Hepatic stellate cell (primary cell): Measurements from ENCODE around the gene FIBCD1.

Experiments used
- DNase-seq: peaks from one replicate; pipeline ENCODE4 v3.0.0; 2011; ENCODE audit warnings: low spot score

The FIBCD1 gene

DNA sequence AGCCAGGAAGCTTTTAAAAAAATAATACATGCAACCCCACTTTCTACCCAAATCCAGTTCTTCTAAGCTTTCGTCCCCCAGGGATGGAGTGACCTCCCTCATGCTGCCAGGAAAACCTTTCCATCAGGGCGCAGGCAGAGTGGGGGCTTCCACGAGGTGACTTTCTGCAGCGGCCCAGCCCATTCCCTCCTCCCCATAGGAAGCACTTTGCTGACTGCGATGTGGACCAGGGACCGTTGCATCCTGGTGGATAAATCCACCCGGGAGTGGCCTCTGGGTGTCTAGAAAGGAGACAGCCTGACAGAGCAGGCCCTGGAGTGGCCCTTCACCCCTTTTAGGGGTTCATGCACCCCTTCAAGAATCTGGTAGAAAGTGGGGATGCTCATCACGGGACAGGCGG is 44.0 kb downstream of the FIBCD1 start:
- no peak for DNase-seq

DNA sequence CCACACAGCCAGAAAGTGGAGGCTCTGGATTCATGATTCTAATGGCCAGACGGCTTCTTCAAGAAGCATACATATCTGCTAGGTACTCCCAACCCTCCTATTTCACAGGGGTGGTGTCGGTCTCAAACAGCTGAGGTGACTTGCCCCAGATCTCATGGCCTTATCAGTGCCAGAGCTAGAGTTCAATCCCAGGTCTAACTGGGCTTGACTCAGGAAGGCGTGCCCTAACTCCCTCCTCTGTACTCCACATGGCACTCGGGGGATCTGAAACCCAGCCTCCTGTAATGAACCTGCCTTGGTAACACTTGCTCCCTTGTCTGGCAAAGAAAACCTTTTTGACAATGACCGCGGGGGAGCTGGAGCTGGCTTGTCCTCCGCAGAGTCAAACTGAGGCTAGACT is 44.5 kb downstream of the FIBCD1 start:
- no peak for DNase-seq

DNA sequence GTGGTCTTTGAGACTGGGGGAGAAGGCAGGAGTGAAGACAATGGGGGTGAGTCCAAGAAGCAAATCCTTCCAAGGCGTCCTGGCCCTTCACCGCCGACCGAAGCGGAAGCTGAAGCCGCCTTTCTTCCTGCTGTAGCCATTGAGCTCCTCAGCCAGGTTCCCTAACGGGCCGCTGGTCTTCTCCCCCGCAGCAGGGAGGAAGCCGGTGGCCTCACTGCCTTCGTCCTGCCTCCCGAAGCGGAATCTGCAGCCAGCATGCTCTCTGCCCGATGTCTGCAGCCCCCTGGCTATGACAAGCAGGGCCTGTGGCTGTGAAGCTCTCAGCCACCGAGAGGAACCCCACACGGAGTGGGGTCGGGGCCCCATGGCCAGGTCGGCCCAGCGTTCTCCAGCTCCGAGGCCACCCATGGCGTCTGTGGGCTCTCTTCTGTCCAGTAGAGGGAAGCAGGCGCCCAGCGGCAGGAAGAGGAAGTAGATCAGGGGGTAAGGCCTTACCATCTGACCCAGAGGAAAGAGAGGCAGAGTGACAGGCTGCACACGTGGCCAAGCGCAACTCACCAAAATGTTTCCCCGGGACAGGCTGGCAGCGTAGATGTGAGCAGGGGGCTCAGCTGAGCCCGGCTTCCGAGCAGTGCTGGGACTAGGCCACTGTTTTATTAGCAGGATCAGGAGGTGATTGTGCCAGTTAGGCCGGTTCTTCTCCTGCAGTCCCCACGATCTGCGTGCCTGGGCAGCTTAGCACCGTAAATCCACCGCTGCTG is 45.5 kb downstream of the FIBCD1 start:
- no peak for DNase-seq

DNA sequence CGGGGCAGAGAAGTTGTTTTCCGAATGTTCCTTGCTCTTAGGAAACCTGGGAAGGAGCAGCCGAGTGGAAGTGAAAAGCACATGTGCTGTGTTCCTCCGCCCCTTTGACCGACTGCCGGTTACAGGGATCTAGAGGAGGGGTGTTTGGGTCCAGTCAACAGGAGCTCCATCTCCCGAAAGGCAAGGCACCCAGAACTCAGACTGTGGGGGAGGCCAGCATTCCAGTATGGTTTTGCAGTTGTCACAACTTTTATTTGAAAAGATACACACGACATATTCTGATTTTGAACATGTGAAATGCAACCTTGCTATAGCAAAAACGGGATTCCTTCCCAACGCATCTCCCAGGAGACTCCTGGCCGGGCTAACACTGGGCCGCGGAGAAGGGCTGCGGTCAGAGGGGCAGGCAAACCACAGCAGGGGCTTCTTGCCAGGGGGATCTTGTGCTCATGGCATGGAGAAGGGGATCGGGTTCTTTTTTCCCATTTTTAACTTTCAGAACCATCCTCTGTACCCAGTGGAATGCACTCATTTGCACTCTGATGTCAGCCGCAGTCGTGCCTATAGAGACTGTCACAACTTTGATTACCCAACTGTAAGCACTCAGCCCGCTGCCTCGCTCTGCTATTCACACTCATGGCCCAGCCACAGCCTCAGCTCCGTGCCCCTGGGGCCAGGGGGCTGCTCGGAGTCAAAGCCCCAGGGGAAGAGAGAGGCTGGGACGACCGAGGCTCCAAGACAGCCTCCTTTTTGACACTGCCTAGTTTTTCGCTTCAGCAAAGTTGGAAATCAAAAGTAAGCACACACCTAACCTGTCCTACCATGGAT is 46.4 kb downstream of the FIBCD1 start:
- no peak for DNase-seq

DNA sequence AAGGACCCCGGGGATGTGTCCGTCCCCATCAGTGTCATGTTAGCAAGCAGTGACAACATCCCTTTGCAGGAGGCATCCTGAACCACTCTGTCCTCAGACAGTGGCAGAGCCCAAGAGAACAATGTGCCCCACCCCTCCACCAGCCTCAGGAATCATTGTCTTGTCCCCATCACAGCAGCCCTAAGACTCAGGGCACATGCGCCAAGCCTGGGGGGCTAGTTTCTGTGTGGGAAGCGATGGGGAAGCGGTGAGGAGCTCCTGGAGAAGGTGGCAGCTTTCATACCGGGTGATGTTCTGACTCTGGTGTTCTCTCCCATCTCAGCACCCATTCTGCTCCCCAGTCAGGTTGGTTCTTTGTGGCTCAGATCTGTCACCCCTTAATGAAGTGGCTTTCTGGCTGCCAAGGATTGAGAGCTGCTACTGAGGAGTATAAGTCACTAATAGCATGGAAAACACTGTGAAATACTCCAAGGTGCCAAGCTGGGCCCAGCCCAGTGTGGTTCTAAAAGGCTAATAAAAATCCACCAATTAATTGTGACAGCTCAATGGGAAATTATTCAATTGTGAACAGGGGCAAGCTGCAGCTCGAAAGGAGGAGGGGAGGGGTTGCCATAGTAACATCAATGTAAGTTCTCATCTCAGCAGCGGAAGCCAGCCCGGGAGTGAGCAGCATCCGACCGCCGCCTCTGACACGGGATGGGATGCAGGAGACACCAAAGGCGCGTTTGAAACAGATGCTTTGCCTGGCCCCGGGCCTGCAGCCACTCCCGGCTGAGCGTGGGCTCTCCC is 47.2 kb downstream of the FIBCD1 start:
- DNase-seq = no peak

DNA sequence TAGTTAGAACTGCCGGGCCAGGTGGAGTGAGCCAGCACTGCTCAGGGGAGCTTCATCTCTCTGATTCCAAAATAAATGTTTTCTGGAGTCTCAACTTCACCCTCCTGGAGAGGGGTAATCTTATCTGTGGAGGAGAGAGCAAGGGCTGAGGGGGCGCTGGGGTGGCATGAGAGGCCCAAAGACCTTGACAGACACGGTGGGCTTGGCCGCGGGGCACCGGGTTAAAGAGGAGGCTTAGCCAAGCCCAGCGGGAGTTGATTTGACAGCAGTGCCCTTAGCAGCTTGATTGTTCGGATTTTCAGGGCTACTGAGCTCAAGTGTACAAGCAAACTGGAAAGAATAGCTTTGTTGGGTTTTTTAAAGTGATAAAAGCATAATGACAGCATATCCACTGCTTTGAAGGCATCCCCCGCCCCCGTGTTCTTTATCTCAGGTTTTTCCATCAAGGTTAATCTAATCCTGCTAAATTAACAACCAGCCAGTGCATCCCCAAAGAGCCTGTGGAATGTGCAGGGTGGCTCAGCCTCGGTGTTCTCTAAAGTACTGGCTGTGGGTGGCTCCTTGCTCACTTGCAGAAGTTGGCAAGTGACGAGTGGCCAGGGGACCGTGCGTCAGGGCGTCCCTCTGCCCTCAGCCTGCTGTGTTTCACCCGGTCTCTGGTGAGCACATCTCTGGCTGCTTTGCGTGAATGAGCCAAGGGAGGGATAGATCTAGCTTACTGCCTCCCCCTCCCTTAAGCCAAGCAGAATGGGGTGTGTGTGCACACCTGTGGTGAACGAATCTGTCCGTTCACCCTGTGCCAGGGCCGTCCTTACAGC is 48.0 kb downstream of the FIBCD1 start:
- DNase-seq = no peak

DNA sequence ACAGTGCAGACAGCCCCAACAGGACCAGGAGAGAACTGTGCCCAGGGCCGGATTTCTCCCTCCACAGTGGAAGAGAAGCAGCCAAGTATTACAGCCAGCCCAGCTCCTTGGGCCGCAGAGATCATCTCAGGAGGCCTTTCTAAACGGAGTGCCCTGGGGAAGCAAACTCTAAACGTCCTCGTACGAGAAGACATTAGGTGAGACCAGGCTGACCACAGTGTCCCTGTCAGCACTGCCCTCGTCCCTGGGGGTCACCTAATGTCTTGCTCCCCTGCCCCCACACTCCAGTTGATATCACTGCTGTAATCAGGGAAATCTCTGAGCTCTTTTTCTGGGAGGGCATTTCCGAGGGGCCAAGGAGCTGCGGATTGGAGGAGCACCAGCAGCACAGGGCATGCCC is 48.9 kb downstream of the FIBCD1 start:
- DNase-seq = no peak

DNA sequence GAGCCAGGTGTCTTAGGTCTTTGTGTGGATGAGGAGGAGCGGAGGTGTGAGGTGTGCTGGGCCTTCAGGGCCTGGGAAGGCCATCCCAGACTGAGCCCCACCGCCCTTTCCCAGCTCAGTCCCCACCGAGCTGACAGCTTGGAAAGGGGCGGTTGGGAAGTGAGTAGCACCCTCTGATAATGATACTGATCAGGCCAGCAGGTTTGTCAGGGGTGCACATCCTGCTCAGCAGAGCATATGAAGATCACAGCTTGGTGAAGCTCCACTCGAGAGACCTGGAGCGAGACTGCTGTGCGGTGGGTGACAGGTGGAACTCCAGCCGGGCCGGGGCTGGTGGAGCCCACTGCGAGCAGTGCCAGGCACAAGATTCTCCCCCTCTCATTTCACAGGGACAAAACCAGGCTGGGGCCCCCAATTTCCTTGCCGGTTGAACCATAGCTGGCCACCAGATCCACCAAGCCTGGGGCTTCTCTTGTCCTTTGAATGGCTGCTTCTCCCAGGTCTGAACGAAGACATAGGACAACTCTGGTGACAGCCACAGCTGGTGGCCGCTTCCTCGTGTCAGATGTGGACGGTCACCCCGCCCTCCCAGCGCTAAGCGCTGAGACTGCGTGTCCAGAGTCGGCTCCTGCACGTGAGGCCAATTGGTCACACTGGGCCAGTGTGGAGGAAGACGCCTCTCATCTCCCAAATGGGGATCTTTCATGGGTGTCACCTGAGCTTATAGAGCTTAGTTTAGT is 50.7 kb downstream of the FIBCD1 start:
- DNase-seq = no peak

DNA sequence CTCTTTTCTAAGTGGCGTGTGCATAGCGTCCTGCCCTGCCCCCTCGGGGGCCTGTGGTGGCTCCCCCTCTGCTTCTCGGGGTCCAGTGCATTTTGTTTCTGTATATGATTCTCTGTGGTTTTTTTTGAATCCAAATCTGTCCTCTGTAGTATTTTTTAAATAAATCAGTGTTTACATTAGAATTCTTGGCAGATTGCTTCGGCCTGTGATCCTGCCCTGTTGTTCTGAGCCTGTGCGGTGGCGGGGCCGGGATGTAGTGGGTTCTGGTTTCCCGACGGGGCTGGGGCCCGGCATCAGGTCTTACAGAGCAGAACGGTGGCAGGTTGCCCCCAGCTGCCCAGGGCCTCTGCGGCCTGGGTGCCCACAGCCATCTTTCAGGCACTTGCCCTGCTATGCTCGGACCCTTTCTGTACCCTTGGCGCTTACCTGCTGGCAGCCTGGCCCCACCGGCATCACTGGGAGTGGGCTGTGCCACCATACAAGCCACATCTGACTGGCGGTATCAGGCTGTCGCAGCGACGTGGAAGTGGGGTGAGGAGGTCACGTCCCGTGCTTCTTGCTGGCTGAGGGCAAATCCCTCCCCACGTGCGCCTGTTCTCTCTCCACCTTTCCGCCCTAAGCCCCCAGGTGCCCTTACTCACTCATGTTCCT is 51.4 kb downstream of the FIBCD1 start:
- no peak for DNase-seq

DNA sequence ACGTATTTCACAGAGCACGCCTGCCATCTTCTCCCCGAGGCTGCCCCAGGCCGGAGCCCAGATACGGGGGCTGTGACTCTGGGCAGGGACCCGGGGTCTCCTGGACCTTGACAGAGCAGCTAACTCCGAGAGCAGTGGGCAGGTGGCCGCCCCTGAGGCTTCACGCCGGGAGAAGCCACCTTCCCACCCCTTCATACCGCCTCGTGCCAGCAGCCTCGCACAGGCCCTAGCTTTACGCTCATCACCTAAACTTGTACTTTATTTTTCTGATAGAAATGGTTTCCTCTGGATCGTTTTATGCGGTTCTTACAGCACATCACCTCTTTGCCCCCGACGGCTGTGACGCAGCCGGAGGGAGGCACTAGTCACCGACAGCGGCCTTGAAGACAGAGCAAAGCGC is 52.1 kb downstream of the FIBCD1 start:
- no peak for DNase-seq

DNA sequence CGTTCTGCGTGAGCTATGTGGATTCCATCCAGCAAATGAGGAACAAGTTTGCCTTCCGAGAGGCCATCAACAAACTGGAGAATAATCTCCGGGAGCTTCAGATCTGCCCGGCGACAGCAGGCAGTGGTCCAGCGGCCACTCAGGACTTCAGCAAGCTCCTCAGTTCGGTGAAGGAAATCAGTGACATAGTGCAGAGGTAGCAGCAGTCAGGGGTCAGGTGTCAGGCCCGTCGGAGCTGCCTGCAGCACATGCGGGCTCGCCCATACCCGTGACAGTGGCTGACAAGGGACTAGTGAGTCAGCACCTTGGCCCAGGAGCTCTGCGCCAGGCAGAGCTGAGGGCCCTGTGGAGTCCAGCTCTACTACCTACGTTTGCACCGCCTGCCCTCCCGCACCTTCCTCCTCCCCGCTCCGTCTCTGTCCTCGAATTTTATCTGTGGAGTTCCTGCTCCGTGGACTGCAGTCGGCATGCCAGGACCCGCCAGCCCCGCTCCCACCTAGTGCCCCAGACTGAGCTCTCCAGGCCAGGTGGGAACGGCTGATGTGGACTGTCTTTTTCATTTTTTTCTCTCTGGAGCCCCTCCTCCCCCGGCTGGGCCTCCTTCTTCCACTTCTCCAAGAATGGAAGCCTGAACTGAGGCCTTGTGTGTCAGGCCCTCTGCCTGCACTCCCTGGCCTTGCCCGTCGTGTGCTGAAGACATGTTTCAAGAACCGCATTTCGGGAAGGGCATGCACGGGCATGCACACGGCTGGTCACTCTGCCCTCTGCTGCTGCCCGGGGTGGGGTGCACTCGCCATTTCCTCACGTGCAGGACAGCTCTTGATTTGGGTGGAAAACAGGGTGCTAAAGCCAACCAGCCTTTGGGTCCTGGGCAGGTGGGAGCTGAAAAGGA is 53.3 kb downstream of the FIBCD1 start:
- no peak for DNase-seq

DNA sequence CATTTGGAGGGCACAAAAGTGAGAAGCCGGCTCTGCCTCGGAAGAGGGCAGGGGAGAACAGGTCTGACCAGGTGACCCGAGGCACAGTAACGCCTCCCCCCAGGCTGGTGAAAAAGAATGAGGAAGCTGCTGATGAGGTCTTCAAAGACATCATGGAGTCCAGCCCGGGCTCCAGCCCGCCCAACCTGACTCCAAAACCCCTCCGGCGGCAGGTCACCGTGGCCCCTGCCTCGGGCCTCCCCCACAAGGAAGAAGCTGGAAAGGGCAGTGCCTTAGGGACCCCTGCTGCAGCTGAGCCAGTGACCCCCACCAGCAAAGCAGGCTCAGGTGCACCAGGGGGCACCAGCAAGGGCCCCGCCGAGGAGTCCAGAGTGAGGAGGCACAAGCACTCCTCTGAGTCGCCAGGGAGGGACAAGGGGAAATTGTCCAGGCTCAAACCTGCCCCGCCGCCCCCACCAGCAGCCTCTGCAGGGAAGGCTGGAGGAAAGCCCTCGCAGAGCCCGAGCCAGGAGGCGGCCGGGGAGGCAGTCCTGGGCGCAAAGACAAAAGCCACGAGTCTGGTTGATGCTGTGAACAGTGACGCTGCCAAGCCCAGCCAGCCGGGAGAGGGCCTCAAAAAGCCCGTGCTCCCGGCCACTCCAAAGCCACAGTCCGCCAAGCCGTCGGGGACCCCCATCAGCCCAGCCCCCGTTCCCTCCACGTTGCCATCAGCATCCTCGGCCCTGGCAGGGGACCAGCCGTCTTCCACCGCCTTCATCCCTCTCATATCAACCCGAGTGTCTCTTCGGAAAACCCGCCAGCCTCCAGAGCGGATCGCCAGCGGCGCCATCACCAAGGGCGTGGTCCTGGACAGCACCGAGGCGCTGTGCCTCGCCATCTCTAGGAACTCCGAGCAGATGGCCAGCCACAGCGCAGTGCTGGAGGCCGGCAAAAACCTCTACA is 54.2 kb downstream of the FIBCD1 start:
- DNase-seq = no peak

DNA sequence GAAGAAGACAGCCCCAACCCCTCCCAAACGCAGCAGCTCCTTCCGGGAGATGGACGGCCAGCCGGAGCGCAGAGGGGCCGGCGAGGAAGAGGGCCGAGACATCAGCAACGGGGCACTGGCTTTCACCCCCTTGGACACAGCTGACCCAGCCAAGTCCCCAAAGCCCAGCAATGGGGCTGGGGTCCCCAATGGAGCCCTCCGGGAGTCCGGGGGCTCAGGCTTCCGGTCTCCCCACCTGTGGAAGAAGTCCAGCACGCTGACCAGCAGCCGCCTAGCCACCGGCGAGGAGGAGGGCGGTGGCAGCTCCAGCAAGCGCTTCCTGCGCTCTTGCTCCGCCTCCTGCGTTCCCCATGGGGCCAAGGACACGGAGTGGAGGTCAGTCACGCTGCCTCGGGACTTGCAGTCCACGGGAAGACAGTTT is 54.9 kb downstream of the FIBCD1 start:
- no peak for DNase-seq

DNA sequence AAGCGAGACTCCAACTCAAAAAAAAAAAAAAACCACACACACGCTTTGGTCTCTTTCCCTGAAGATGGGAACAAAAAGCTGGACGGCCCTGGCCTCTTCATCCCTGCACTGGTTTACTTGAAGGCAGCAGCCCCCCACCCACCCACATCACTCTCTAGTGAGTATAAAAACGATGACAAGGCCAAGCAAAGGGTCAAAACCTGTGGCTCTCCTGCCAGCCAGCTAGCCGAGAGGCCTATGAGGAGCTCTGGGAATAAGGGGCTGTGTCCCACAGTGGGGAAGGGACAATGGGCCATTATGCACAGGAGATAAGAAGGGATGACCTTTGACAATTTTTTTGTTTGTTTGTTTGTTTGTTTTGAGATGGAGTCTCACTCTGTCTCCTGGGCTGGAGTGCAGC is 55.6 kb downstream of the FIBCD1 start:
- no peak for DNase-seq

DNA sequence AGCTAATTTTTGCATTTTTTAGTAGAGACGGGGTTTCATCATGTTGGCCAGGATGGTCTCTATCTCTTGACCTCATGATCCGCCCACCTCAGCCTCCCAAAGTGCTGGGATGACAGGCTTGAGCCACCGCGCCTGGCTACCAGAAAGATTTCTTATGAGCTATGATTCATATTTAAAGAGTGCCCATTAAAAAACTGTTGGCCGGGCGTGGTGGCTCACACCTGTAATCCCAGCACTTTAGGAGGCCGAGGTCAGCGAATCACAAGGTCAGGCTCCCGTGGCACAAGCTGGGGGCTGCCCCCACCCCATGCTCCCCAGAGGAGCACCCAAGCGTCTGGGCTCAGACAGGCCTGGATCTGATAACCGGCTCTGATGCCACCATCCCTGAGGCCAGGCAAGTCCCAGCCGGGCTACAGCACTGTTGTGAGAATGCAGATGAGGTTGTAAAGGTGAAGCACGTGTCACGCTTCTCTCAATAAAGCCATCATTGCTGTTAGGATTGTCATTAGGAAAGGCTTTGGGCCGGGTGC is 56.3 kb downstream of the FIBCD1 start:
- DNase-seq = no peak

DNA sequence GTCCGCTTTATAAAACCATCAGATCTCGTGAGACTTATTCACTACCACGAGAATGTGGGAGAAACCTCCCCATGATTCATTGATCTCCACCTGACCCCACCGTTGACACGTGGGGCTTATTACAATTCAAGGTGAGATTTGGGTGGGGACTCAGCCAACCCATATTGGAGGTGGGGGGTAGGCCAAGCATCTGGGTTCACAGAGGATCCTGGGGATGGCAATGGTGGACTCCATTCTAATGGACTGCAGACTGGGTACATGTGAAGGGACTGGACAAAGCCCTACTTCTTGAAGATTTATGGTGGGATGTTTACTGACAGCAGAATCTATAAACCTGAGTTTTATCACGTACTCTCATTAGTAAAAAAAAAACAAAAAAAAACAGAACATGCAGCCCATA is 57.5 kb downstream of the FIBCD1 start:
- no peak for DNase-seq

DNA sequence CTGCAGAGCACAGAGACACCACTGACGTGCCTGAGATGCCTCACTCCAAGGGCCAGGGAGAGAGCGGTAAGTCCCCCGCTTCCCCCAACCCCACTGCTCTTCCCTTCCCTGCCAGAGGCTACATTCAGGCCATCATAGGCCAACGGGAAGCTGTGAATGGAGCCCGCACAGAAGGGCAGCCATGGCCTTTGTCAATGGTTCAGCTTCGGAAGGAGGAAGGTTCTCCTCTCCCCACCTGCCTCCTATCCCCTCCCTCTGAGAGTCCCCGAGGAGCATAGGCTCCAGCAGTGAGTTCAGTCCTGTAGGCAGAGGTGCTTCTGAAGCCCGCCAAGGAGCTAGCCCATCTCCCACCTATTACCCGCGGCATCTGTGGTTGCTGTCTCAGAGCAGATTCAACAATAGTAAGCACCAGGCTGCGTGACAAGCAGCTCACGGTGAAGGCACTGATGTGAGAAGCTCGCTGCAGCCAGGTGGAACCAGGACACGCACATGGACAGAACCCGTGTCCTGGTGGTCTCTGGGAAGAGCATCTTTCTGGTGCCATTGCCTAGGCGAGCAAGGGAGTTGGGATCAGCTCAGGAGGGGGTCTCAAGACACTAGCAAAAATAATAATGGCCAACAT is 58.3 kb downstream of the FIBCD1 start:
- no peak for DNase-seq
